Nephron progenitor cell (in vitro differentiated cells): ENCODE measurements around the gene PIP.
"Not testable (repeated sequence)": the region's sequence is repeated elsewhere in the genome, so short reads cannot be mapped to it uniquely, and the experiment has no call there.

Experiments
- DNase-seq: peaks from one replicate; pipeline ENCODE4 v3.0.0; 2021
- H3K27ac Mint-ChIP-seq: 2 replicates; pipeline ENCODE4 v1.8.0; 2021; ENCODE audit warnings: mild to moderate bottlenecking, moderate library complexity, mixed read lengths
- H3K27me3 Mint-ChIP-seq: 2 replicates; pipeline ENCODE4 v1.8.0; 2021; ENCODE audit warnings: mild to moderate bottlenecking, low read depth, mixed read lengths; ENCODE audit not compliant: poor library complexity
- H3K36me3 Mint-ChIP-seq: 2 replicates; pipeline ENCODE4 v1.8.0; 2021; ENCODE audit warnings: low read depth, mixed read lengths
- H3K4me1 Mint-ChIP-seq: 2 replicates; pipeline ENCODE4 v1.8.0; 2021; ENCODE audit warnings: mixed read lengths
- H3K4me3 Mint-ChIP-seq: 2 replicates; pipeline ENCODE4 v1.8.0; 2021; ENCODE audit warnings: mild to moderate bottlenecking, moderate library complexity, mixed read lengths
- H3K9me3 Mint-ChIP-seq: 2 replicates; pipeline ENCODE4 v1.8.0; 2021; ENCODE audit warnings: mild to moderate bottlenecking, moderate library complexity, mixed read lengths
- TF ChIP-seq, protein P1 (sequence below): fragments of 200-600 bp; sonication (generic); IDR thresholded peaks from 2 replicates; pipeline ENCODE4 v1.5.0; 2021; ENCODE audit warnings: antibody characterized with exemption

The PIP gene

DNA sequence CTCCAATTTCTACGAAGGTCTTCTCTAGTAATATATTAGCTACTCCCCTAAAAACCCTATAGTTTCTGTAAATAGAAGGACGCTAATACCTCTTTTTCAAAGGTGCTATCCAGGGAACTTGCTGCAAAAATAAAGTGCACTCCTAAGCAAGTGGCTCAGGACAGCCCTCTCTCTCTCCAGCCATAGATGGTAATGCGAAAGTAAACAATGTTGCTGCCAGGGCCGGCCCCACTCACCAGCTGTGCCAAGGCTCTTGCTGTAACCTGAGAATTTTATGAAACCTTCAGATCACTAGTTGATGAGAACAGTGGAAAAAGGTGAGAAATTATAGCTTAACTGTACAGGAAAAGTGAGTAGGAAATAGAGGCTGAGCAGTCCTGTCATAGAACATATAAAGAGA is 40.5 kb downstream of the PIP start:
- TF ChIP-seq, protein P1, sequence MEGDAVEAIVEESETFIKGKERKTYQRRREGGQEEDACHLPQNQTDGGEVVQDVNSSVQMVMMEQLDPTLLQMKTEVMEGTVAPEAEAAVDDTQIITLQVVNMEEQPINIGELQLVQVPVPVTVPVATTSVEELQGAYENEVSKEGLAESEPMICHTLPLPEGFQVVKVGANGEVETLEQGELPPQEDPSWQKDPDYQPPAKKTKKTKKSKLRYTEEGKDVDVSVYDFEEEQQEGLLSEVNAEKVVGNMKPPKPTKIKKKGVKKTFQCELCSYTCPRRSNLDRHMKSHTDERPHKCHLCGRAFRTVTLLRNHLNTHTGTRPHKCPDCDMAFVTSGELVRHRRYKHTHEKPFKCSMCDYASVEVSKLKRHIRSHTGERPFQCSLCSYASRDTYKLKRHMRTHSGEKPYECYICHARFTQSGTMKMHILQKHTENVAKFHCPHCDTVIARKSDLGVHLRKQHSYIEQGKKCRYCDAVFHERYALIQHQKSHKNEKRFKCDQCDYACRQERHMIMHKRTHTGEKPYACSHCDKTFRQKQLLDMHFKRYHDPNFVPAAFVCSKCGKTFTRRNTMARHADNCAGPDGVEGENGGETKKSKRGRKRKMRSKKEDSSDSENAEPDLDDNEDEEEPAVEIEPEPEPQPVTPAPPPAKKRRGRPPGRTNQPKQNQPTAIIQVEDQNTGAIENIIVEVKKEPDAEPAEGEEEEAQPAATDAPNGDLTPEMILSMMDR = no peak
- H3K27me3 Mint-ChIP-seq = peaks cover 6% of the 10 kb centered on the region
- peaks cover 16% of the 10 kb centered on the region for H3K9me3 Mint-ChIP-seq
- H3K4me3 Mint-ChIP-seq = no peak overlapping the region
- H3K4me1 Mint-ChIP-seq = peaks cover 5% of the 10 kb centered on the region
- no peaks in the 10 kb centered on the region for H3K36me3 Mint-ChIP-seq
- no peak overlapping the region for H3K27ac Mint-ChIP-seq
- no peak for DNase-seq

DNA sequence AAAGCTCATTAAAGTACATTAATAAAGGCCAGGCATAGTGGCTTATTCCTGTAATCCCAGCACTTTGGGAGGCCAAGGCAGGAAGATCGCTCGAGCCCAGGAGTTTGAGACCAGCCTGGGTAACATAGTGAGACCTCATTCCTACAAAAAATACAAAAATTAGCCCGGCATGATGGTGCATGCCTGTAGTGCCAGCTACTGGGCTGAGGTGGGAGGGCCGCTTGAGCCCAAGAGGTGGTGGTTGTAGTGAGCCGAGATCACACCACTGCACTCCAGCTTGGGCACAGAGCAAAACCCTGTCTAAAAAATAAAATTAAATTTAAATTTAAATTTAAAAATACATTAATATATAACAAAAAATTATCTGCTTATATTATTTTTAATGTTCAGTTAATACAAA is 44.3 kb downstream of the PIP start:
- Mint-ChIP-seq H3K9me3 (peaks cover 9% of the 10 kb centered on the region), H3K27ac (no peak overlapping the region), H3K4me3 (no peak overlapping the region), H3K4me1 (peaks cover 5% of the 10 kb centered on the region), H3K36me3 (no peaks in the 10 kb centered on the region), H3K27me3 (peaks cover 5% of the 10 kb centered on the region)
- no peak for DNase-seq
- TF ChIP-seq, protein P1 = no peak

DNA sequence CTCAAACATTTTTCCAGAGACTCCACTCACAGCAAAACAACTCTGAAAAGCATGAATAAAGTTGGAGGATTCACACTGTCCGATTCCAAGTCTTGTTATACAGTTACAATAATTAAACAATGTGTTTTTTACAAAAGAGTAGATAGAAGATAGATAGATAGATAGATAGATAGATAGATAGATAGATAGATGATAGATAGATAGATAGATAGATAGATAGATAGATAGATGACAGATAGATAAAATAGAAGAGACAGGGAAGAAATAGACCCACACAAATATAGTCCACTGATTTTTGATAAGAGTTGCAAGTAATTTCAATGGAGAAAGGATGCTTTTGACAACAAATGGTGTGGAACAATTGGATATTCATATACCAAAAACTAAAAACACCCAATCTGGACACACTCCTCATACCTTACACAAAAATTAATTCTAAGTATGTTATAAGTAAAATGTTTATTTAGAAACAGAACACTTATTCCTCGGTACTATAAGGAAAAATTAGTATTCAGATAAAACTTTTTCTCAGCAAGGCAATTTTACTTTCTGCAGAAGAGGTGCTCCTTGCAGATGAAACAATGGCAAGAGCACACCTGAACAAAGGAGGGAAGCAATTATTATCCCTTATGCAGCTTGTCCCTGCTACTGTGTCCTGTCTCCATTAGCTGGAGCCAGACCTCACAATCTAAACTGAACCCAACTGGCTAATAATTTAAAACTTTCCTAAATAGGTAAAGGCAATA is 45.7 kb downstream of the PIP start:
- no peaks in the 10 kb centered on the region for H3K36me3 Mint-ChIP-seq
- H3K4me3 Mint-ChIP-seq = no peak overlapping the region
- H3K27ac Mint-ChIP-seq = no peak overlapping the region
- TF ChIP-seq, protein P1 = no peak
- no peak for DNase-seq
- H3K4me1 Mint-ChIP-seq = peaks cover under 1% of the 10 kb centered on the region
- peaks cover 9% of the 10 kb centered on the region for H3K9me3 Mint-ChIP-seq
- H3K27me3 Mint-ChIP-seq = peaks cover 9% of the 10 kb centered on the region

DNA sequence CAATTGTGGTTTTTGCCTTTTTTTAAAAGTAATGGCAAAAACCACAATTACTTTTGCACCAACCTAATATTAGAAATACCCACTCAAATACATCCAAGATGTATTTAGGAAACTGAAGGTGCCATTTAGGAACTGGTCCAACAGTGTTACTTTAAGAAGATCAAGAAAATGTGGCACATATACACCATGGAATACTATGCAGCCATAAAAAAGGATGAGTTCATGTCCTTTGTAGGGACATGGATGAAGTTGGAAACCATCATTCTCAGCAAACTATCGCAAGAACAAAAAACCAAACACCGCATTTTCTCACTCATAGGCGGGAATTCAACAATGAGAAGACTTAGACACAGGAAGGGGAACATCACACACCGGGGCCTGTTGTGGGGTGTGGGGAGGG is 48.9 kb downstream of the PIP start:
- H3K4me3 Mint-ChIP-seq, H3K4me1 Mint-ChIP-seq: not testable (repeated sequence)

DNA sequence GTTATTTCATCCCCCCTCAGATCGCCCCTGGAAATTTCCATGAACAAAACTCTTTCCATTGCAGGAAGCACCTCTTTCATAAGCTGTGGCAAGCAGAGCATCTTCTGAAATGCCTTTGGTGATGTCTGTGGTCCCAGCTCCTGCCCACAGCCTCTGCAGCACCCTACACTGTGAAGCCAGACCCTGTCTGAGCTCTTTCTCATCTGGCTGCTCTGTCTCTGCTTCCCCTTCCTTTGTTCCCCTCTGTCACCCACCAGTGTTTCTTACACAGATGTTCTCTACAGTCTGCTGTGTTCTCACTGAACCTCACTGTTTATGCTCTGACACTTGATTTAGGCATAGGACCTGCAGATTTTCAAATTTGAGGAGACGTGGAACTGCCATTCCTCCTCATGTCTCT is 49.5 kb downstream of the PIP start:
- Mint-ChIP-seq H3K36me3 (no peaks in the 10 kb centered on the region), H3K27me3 (peaks cover 12% of the 10 kb centered on the region), H3K9me3 (peaks cover 9% of the 10 kb centered on the region), H3K27ac (no peak overlapping the region), H3K4me3 (no peak overlapping the region), H3K4me1 (no peaks in the 10 kb centered on the region)
- TF ChIP-seq, protein P1 = no peak
- no peak for DNase-seq

More for the DNA sequence above, 48.9 kb downstream of the PIP start:
- DNase-seq, H3K27ac Mint-ChIP-seq, H3K36me3 Mint-ChIP-seq, H3K27me3 Mint-ChIP-seq, H3K9me3 Mint-ChIP-seq: not testable (repeated sequence)

DNA sequence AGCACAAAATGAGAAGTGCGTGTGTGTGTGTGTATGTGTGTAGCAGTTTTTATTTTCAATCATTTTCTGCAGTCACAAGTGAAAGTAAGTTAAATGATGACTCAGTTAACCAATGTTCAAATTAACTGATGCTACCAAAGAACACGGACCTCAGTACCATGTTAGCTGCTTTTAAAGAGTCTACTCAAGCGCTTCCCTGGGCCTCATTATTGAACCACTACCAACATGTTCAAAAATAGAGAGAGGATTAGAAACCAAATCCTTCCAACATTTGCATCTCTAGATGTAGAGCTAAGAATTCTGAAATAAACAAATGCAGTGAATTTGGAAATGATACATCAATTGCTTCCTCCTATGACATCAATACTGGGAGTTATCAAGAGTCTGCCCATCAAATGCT is 51.1 kb downstream of the PIP start, which contains the start of gene TAS2R39:
Gene TAS2R39 (plus strand): TSS at position 396 of the 400 bp plus-strand sequence. CDS start 0 bp downstream, at position 396.
- Mint-ChIP-seq H3K36me3 (no peaks in the 10 kb centered on the region), H3K27ac (no peak within 1 kb of the TSS), H3K27me3 (peaks cover 9% of the 10 kb centered on the region), H3K4me1 (no peaks in the 10 kb centered on the region), H3K4me3 (no peak within 1 kb of the TSS), H3K9me3 (peaks cover 1% of the 10 kb centered on the region)
- TF ChIP-seq, protein P1 = no peak
- DNase-seq = no peak
